Measurements from ENCODE around the gene ZNF91.

ZNF91 gene

DNA sequence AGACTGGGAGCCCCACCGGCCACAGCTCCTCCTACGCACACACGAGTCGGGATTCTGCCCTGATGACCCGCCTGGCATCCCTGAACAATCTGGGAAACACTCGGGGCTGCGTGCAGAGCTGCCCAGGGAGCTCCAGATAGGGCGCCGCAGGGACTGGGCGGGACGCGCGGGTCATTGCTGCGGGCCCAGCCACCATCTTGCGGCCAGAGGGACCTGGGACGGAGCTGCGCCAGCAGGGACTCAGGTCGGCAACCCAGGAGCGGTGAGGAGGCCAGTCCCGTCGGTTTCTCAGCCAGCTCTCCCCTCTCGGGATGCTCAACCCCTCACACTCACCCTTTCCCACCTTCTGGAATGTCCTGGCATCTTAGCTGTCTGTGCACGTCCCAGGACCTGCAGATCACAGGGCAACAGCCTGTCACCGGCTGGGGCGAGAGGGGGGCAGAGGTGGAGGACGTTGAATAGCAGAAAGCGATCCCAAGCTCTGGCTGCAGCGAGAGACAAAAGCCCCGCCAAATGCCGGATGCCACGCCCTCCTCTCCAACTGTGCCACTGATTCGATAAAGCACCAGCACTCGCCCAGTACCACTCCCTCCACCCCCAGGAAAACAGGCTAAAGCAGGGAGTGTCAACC lies 20.4 kb upstream of the ZNF91 start:
- no peak for TF ChIP-seq CTCF (IDR thresholded peaks at IDR 0.05)

- TF ChIP-seq CTCF (IDR thresholded peaks at IDR 0.05) = no peak
Measured at GRCh38 chr19:23415034-23415433, 19.8 kb upstream of the ZNF91 start.

DNA sequence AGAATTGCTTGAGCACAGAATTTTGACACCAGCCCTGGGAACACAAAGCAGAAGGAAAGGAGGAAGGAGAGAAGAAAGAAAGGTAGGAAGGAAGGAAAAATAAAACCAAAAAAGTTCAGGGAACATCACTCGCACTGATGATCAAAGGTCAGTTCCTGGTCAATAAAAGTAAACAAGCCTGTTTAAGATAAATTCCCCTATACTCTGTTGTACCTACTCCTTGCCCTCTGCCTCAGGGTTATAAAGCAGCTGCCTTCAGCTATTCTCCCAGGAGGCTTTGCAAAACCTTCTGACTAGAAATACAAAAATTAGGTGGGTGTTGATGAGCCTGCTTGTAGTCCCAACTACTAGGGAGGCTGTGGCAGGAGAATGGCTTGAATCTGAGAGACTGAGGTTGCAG lies 14.9 kb upstream of the ZNF91 start:
- no peak for TF ChIP-seq CTCF (IDR thresholded peaks at IDR 0.05)

DNA sequence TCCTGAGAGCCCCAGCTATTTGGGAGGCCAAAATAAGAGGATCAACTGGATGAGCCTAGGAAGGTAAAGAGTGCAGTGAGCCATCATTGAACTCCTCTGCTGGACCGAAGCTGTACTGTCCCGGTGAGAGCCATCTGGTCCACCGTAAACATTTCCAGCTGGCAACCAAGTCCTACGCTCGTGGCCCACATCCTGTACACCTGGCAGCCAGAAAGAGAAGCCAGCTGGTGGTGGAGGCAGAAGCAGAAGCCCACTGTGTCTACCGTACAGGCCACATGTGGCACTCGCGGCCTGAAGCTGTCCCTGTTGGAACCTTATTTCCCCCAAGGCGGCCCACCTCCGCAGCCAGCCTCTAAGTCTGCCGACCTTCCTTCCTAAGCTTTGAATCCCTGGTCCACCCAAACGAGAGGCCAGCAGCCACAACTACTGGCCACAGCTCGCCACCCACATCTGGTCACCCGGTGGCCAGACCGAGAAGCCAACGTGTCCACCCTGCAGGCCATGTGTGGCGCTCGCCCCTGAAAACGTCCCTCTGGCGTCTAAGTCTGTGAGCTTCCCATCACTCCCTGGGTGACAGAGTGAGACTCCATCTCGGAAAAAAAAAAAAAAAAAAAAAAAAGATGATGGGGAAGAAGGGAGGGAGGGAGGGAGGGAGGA lies 14.2 kb upstream of the ZNF91 start:
- TF ChIP-seq CTCF (IDR thresholded peaks at IDR 0.05) = no peak

- TF ChIP-seq CTCF (IDR thresholded peaks at IDR 0.05) = no peak
Measured at GRCh38 chr19:23407616-23408133, 12.4 kb upstream of the ZNF91 start.

DNA sequence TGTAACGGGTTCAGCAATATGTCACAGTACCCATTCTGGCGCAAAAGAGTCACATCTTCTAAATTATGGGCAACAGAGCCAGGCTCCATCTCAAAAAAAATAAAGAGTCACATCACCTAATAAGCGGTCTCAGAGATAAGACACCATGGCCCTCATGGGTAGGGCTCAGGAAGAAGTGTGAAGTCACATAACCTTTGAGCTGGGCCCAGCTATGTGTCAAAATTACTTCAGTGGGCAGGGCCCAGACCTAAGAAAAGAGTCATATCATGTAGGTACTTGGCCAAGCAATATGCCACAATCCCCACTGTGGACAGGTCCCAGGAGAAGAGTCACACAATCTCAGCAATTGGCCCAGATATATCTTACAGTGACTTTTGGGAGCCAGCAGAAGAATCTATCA lies 11.4 kb upstream of the ZNF91 start:
- no peak for TF ChIP-seq CTCF (IDR thresholded peaks at IDR 0.05)

DNA sequence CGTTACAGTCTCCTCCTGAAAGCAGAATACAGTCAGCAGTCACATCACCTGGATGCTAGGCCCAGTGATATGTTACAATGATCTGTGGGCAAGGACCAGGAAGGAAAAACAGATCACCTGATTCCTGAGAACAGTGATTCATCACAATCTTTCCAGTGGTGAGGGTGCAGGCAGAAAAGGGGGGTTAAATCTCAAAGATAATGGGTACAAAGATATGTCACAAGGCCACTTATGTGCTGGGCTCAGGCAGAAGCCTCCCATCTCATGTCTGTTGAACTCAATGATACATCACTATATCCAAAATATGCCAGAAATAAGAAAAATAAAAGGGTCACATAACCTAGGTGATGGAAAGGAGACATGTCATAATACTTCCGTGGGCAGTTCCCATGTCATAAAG lies 10.8 kb upstream of the ZNF91 start:
- TF ChIP-seq CTCF (IDR thresholded peaks at IDR 0.05) = no peak

Measured in LNCAP (cell line).